Nephron progenitor cell (in vitro differentiated cells): ENCODE results near the gene REEP1.

ENCODE experiments used
- DNase-seq: peaks from one replicate; pipeline ENCODE4 v3.0.0; 2021
- H3K27ac Mint-ChIP-seq: 2 replicates; pipeline ENCODE4 v1.8.0; 2021; ENCODE audit warnings: mild to moderate bottlenecking, moderate library complexity, mixed read lengths
- H3K27me3 Mint-ChIP-seq: 2 replicates; pipeline ENCODE4 v1.8.0; 2021; ENCODE audit warnings: mild to moderate bottlenecking, low read depth, mixed read lengths; ENCODE audit not compliant: poor library complexity
- H3K36me3 Mint-ChIP-seq: 2 replicates; pipeline ENCODE4 v1.8.0; 2021; ENCODE audit warnings: low read depth, mixed read lengths
- H3K4me1 Mint-ChIP-seq: 2 replicates; pipeline ENCODE4 v1.8.0; 2021; ENCODE audit warnings: mixed read lengths
- H3K4me3 Mint-ChIP-seq: 2 replicates; pipeline ENCODE4 v1.8.0; 2021; ENCODE audit warnings: mild to moderate bottlenecking, moderate library complexity, mixed read lengths
- H3K9me3 Mint-ChIP-seq: 2 replicates; pipeline ENCODE4 v1.8.0; 2021; ENCODE audit warnings: mild to moderate bottlenecking, moderate library complexity, mixed read lengths
- TF ChIP-seq, protein P1 (sequence below): fragments of 200-600 bp; sonication (generic); IDR thresholded peaks from 2 replicates; pipeline ENCODE4 v1.5.0; 2021; ENCODE audit warnings: antibody characterized with exemption

REEP1 gene

DNA sequence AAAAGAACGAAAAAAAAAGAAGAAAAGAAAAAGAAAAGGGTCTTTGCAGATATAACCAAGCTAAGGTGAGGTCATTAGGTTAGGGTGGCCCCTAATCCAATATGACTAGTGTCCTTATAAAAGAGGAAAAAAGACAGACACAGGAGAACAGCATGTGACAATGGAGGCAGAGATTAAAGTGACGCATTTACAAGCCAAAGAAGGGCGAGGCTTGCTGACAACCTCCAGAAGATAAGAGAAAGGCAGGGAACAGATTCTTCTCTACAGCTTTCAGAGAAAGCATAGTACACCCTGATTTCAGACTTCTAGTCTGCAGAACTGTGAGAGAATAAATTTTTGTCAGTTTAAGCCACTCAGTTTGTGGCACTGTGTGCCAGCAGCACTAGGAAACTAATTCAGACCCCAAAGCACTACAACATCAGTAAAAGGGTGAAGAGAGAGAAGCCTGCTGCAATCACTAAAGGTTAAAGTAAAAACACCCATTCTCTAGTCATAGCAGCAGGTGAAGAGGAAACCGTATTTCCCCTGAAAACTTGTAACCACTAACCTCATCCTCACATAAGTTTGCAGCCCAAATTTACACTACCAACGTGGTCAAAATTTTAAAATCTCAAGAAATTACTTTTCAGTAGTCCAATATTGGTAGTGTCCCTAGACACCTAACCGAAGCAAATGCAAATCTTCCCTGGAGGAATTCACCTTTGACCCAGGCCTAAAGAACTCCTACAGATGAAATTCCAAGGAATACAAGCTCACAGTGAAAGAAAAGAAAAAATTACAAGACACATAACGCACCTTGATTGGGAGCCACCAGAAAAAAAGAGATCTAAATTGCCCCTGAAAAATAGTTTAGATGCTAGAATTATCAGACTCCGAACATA lies 17.5 kb downstream of the REEP1 start:
- no peak for DNase-seq
- Mint-ChIP-seq H3K36me3 (no peaks in the 10 kb centered on the region), H3K27ac (no peak overlapping the region), H3K27me3 (peaks cover 34% of the 10 kb centered on the region), H3K9me3 (no peaks in the 10 kb centered on the region), H3K4me3 (no peak overlapping the region), H3K4me1 (no peaks in the 10 kb centered on the region)
- TF ChIP-seq, protein P1, sequence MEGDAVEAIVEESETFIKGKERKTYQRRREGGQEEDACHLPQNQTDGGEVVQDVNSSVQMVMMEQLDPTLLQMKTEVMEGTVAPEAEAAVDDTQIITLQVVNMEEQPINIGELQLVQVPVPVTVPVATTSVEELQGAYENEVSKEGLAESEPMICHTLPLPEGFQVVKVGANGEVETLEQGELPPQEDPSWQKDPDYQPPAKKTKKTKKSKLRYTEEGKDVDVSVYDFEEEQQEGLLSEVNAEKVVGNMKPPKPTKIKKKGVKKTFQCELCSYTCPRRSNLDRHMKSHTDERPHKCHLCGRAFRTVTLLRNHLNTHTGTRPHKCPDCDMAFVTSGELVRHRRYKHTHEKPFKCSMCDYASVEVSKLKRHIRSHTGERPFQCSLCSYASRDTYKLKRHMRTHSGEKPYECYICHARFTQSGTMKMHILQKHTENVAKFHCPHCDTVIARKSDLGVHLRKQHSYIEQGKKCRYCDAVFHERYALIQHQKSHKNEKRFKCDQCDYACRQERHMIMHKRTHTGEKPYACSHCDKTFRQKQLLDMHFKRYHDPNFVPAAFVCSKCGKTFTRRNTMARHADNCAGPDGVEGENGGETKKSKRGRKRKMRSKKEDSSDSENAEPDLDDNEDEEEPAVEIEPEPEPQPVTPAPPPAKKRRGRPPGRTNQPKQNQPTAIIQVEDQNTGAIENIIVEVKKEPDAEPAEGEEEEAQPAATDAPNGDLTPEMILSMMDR, result no peak

DNA sequence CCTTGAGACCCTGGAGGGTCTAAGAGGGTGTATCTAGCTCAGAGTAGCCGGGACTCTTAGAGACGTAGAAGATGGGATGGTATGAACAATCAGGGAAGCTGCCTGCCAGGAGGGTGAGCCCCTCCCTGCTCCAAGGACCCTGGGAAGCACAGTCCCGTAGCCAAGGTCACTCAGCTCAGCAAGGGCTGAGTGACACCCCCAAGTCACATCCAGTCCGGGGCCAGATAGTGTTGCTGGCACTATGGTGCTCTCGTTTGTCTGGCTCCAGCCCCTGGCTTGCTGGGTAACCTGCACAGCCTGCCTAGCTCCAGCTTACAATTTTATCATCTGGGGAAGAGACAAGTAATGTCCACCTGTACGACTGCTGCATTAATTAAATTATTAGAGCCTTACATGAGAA lies 22.3 kb downstream of the REEP1 start:
- no peaks in the 10 kb centered on the region for H3K4me1 Mint-ChIP-seq
- no peak overlapping the region for H3K27ac Mint-ChIP-seq
- H3K36me3 Mint-ChIP-seq, result no peaks in the 10 kb centered on the region
- H3K9me3 Mint-ChIP-seq, result no peaks in the 10 kb centered on the region
- TF ChIP-seq, protein P1, result no peak
- no peak overlapping the region for H3K4me3 Mint-ChIP-seq
- peaks cover 20% of the 10 kb centered on the region for H3K27me3 Mint-ChIP-seq
- no peak for DNase-seq

DNA sequence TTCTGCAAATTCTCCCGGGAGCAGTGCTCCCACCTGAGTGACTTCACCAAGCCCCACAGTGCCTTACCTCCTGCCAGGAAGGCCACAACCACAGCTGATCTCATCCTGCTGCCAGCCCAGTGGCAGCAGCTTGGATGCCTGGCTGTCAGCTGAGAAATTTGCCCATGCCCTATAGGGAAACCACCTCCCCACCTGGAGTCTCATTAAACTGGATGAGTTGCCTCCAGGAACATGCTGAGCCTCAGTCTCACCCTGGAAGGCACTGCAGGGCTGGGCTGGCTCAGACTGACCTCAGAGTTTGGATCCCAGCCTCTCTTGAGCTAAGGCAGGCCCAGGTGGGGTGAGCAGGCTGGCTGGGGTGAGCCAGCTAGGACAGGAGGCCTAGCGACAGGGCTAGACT lies 23.3 kb downstream of the REEP1 start:
- Mint-ChIP-seq H3K27me3 (peaks cover 17% of the 10 kb centered on the region), H3K9me3 (no peaks in the 10 kb centered on the region), H3K27ac (no peak overlapping the region), H3K4me3 (no peak overlapping the region), H3K36me3 (no peaks in the 10 kb centered on the region), H3K4me1 (peaks cover 5% of the 10 kb centered on the region)
- TF ChIP-seq, protein P1, result no peak
- no peak for DNase-seq

DNA sequence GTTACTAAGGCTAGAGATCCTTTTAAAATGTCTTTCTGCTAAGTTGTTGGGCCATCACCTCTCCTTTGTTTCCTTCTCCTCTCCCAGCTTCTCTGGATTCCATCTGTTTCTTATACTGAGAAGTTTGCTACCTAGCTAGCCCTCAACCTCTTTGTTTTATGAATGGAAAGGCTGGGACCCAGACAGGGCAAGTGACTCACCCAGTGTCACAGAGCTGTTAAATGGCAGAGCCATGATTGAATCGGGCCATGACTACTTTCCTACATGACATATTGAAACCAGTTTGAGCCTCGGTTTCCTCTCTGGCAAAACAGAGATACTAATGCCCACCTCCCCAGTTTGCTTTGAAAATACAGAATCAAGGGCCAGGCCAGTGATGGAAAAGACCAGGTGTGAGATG lies 24.1 kb downstream of the REEP1 start:
- Mint-ChIP-seq H3K4me1 (peaks cover 8% of the 10 kb centered on the region), H3K4me3 (no peak overlapping the region)
- DNase-seq, result no peak

DNA sequence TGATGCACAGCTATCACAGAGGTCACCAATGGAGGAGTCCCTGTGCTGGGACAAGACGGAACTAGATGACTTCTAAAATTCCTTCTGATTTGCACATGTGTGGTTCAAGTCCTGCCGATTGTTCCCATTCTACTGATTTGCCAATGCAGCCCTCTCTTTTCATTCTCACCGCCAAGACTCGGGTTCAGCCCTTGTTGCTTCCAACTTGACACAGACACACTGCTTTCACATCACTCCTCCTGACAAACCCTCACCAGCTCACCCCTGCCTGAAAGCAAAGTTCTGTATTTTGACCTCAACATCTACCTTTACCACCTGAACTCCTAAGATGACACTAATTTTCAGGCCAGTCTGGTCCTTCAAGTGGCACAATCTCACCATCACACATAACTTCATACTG lies 25.5 kb downstream of the REEP1 start:
- peaks cover 8% of the 10 kb centered on the region for H3K4me1 Mint-ChIP-seq
- no peak overlapping the region for H3K27ac Mint-ChIP-seq
- TF ChIP-seq, protein P1, result no peak
- H3K36me3 Mint-ChIP-seq, result no peaks in the 10 kb centered on the region
- peaks cover 17% of the 10 kb centered on the region for H3K27me3 Mint-ChIP-seq
- no peaks in the 10 kb centered on the region for H3K9me3 Mint-ChIP-seq
- DNase-seq, result no peak
- H3K4me3 Mint-ChIP-seq, result no peak overlapping the region

More for the DNA sequence above, 24.1 kb downstream of the REEP1 start:
- Mint-ChIP-seq H3K27me3 (peaks cover 17% of the 10 kb centered on the region), H3K36me3 (no peaks in the 10 kb centered on the region), H3K27ac (no peak overlapping the region), H3K9me3 (no peaks in the 10 kb centered on the region)
- TF ChIP-seq, protein P1, result no peak

DNA sequence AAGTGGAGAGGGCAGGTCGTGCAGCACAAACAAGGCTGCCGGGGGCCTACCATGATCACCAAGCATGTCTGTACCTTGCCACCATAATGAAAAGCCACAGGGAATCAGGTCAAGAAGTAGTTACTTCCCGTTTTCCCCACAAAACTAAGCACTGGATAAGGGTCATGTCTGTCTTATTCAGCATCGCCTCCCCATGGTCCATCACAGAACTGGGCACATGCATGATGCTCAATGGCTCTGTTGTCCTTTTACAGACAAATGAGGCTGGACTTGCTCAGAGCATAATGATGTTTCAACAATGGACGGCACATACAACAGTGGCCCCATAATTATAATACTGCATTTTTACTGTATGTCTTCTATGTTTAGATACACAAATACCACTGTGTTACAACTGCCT lies 27.5 kb downstream of the REEP1 start:
- TF ChIP-seq, protein P1, result no peak
- Mint-ChIP-seq H3K9me3 (no peaks in the 10 kb centered on the region), H3K36me3 (no peaks in the 10 kb centered on the region), H3K27ac (no peak overlapping the region), H3K27me3 (peaks cover 15% of the 10 kb centered on the region), H3K4me1 (peaks cover 14% of the 10 kb centered on the region), H3K4me3 (no peak overlapping the region)
- DNase-seq, result no peak
